ENCODE measurements around the gene LAMC3.

- TF ChIP-seq CTCF (IDR thresholded peaks at IDR 0.05) (no peak), EP300 (IDR thresholded peaks at IDR 0.05; ENCODE audit: low read depth) (no peak), POLR2AphosphoS5 (IDR thresholded peaks at IDR 0.05) (no peak)
Observed at GRCh38 chr9:131116281-131117120, 107.5 kb downstream of the LAMC3 start.
